Neuron (in vitro differentiated cells): ENCODE data around the gene ALDH3A2.

ENCODE experiments used
- H2AFZ ChIP-seq: one replicate; pipeline ENCODE4 v1.6.1; 2013; ENCODE audit warnings: low read depth, mild to moderate bottlenecking, inconsistent platforms, low read length, moderate library complexity
- H3K27me3 ChIP-seq: one replicate; pipeline ENCODE4 v1.6.1; 2013; ENCODE audit warnings: low read length; ENCODE audit not compliant: insufficient read depth
- H3K36me3 ChIP-seq: one replicate; pipeline ENCODE4 v1.6.1; 2013; ENCODE audit warnings: low read length; ENCODE audit not compliant: insufficient read depth
- H3K4me1 ChIP-seq: one replicate; pipeline ENCODE4 v1.6.1; 2013; ENCODE audit warnings: low read length; ENCODE audit not compliant: insufficient read depth
- H3K4me3 ChIP-seq: 2 replicates; pipeline ENCODE4 v1.5.1; 2013; ENCODE audit warnings: mild to moderate bottlenecking, low read length, moderate library complexity
- H3K9me3 ChIP-seq: one replicate; pipeline ENCODE4 v1.6.1; 2013; ENCODE audit warnings: low read length

Gene ALDH3A2

DNA sequence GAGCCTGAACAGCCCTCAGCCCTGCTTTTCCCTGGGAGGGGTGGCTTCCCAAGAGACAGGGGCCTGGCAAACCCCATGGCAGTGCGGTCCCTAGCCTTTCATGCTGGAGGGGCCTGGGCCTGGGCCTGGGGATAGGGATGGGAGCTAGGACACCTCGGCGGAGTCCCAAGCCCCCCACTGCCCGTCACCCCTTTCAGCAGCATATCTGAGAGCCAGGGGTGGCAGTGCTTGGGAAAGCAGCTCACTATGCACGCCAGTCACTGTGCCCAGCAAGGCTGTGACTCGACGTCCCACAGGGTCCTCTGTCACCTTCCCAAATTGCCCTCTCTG is 68.4 kb downstream of the ALDH3A2 start:
- no peaks in the 10 kb centered on the region for H3K36me3 ChIP-seq
- no peaks in the 10 kb centered on the region for H3K9me3 ChIP-seq
- peaks cover 8% of the 10 kb centered on the region for H3K4me1 ChIP-seq
- no peak overlapping the region for H3K4me3 ChIP-seq
- peaks cover 9% of the 10 kb centered on the region for H3K27me3 ChIP-seq
- no peak overlapping the region for H2AFZ ChIP-seq

DNA sequence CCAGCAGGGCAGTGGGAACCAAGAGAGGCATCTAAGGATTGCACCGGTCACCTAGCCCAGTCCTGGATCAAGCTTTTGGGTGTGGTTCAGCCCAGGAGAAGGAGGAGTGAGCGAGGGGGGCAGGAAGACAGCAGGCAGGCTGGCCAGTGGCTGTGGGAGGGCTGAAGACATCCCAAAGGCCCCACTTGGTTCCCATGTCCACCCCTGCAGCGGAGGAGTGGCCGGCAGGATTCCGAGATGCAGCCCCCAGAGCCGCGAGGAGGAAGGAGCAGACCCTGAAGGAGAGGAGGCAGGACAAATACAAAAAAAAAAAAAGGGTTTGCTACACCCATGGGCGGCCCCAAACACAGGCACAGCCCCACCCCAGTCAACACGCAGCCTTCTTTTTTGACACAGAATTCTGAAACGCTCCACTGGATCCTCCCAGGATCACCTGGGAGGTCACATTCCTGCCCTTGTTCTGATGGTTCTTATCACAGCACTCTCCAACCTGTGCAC is 68.9 kb downstream of the ALDH3A2 start:
- Histone ChIP-seq H3K9me3 (no peaks in the 10 kb centered on the region), H3K4me3 (no peak overlapping the region), H3K4me1 (peaks cover 8% of the 10 kb centered on the region), H3K36me3 (no peaks in the 10 kb centered on the region), H2AFZ (no peak overlapping the region), H3K27me3 (peaks cover 9% of the 10 kb centered on the region)

DNA sequence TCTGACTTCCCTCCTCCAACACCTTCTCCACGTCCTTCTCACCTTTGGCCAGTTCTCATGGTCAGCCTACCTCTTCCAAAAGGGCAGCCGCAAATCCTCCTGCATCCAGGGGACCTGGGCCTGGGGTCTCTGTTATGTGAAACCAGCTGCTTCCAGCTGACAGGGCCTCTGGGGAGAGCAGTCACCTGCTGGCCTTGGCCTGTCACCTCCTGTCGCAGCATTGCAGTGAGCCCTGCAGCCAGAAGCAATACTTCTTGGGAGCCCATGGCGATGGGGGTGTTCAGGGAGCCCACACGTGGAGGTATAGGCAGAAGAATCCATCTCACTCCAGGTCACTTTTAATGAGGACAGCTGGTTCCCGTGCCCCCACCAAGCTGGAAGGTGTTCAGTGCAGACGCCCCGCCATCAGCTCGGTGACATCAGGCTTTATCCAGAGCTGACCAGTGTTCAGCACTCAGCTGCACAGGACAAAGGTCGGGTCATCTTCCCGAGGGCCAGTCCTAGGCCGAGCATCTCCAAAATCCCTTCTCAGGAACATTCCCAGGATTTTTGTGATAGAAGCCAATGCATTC is 69.6 kb downstream of the ALDH3A2 start:
- H3K4me3 ChIP-seq, result no peak overlapping the region
- H3K27me3 ChIP-seq, result peaks cover 9% of the 10 kb centered on the region
- no peak overlapping the region for H2AFZ ChIP-seq
- H3K4me1 ChIP-seq, result peaks cover 8% of the 10 kb centered on the region
- no peaks in the 10 kb centered on the region for H3K36me3 ChIP-seq
- no peaks in the 10 kb centered on the region for H3K9me3 ChIP-seq

DNA sequence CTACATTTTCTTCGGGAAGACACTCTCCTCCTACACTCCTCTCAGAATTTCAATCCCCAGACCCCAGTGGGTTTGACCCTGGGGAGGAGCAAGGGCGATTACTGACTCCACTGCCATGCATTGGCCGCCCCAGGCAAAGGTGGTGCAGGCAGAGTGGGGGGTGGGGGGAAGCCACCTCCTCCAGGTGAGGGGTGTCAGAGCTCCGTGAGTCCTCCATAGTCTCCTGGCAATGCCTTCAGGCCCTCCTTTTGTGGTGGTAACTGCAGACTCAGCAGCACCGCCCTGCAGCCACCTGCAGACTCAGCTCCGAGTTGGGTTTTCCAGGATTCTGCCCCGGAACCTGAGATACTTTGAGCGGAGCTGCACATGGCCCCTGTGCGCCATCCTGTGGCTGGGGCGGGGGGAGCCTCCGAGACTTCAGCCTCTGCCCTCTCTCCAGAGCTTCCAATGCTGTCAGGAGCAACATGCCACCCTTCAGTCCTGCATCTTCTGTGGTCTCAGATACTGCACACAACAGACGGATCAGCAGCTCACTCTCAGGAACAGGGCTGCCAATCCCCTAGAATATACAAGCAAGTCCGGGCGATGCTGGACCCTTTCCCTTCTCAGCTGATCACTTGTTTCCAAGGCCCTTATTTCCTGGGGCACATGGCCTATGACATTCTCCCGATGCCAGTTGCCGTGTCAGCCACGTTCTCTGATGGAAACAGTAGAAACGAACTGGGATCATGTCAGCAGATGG is 70.2 kb downstream of the ALDH3A2 start:
- H3K4me1 ChIP-seq, result peaks cover 8% of the 10 kb centered on the region
- no peaks in the 10 kb centered on the region for H3K36me3 ChIP-seq
- no peak overlapping the region for H2AFZ ChIP-seq
- H3K27me3 ChIP-seq, result peaks cover 9% of the 10 kb centered on the region
- no peak overlapping the region for H3K4me3 ChIP-seq
- no peaks in the 10 kb centered on the region for H3K9me3 ChIP-seq

DNA sequence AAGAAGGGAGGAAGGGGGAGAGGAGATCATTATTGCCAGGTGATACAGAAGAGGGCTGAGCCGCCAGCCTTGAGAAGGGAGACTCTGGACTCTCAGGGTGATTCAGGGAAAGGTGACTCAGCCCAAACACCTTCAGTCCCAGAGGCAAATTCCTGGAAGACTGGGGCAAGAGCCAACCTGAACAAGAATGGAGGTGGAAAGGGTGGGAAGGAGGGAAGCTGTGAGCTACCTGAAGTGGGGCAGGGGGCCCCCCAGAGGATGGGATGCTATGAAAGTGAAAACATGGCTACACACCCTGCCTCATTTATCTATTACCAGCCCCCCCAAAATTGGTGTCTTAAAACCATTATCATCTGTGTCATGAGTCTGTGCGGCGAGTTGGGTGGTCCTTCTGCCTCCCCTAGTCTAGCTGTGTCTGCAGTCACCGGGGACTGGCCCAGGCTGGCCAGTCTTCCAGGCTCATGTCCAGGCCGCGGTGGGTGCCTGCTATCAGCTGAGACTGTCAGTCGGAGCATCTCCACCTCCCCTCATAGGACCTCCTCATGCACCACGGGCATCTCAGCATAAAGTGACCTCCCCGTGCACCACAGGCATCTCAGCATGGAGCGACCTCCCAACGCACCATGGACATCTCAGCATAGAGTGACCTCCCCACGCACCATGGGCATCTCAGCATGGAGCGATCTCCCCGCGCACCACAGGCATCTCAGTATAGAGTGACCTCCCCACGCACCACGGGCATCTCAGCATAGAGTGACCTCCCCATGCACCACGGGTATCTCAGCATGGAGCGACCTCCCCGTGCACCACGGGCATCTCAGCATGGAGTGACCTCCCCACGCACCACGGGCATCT is 71.0 kb downstream of the ALDH3A2 start:
- H2AFZ ChIP-seq, result no peak overlapping the region
- no peak overlapping the region for H3K4me3 ChIP-seq
- no peaks in the 10 kb centered on the region for H3K36me3 ChIP-seq
- peaks cover 9% of the 10 kb centered on the region for H3K27me3 ChIP-seq
- peaks cover 8% of the 10 kb centered on the region for H3K4me1 ChIP-seq
- H3K9me3 ChIP-seq, result no peaks in the 10 kb centered on the region

DNA sequence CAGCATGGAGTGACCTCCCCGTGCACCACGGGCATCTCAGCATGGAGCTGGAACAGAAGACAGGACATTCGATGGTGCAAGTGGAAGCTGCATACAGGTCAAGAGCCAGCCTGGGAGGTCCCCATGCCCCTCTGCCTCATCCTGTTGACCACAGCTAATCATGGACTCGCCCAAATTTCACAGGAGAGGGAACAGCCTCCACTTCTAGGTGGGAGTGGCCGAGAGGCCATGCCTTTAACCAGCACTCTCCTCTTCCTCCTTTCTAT is 71.6 kb downstream of the ALDH3A2 start:
- Histone ChIP-seq H3K4me1 (peaks cover 8% of the 10 kb centered on the region), H3K36me3 (no peaks in the 10 kb centered on the region), H2AFZ (no peak overlapping the region), H3K4me3 (no peak overlapping the region), H3K27me3 (peaks cover 9% of the 10 kb centered on the region), H3K9me3 (no peaks in the 10 kb centered on the region)

DNA sequence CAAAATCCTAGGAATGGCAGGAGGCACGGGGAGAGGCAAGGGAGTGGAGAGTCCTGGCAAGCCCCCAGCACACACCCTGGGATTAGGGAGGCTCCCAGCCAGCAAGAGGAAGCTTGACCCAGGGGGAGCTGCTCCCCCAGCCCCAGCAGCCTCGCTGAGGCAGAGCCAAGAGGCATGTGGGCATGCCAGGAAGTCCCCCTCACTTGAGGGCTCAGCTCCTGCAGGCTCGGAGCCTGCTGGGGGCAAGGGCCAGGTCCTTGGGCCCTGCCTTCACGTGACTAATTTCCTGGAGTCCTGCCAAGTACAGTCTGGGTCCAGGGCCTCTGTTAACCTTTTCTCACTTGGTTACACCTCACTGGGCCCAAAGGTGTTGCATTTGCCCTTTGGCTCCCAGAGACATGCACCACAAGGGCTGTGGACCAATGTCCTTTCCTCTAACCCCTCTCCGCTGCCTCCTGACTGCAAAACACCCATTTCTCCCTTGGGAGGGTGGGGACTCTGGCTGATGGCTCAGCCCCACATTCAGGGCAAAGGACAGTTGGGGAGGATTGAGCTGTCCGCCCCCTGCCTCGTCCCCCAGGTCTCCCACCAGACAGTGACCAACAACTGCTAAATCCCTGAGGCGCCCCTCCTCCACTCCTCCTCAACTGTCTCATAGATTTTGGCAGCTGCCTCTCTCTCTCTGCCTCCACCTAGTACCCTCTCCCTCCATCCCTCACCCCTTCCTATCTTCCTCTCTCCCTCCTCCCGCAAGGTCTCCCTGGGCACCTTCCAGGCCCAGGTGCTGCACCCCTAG is 72.3 kb downstream of the ALDH3A2 start:
- Histone ChIP-seq H3K36me3 (no peaks in the 10 kb centered on the region), H2AFZ (no peak overlapping the region), H3K27me3 (peaks cover 9% of the 10 kb centered on the region), H3K4me1 (peaks cover 8% of the 10 kb centered on the region), H3K4me3 (no peak overlapping the region), H3K9me3 (no peaks in the 10 kb centered on the region)

DNA sequence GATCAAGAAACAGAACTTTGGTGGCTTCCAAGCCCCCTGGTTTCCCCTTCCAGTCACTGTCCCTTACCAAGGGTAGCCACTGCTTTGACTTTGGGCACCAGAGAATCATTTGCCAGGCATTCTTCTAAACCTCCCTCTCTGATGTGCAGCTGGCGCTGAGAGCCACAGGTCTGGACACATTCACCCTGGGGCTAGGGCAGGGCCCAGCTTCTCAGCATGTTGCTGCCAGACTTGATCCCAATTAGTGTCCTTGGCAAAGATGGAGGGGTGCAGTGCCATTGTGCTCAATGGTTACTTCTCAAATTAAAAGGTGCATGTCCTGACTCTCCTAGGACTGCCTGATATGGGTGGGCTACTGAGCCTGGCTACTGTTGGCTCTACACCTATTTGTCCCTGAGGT is 75.4 kb downstream of the ALDH3A2 start:
- Histone ChIP-seq H3K27me3 (no peaks in the 10 kb centered on the region), H3K4me3 (no peak overlapping the region), H3K36me3 (no peaks in the 10 kb centered on the region), H3K9me3 (no peaks in the 10 kb centered on the region), H3K4me1 (no peaks in the 10 kb centered on the region), H2AFZ (no peak overlapping the region)

DNA sequence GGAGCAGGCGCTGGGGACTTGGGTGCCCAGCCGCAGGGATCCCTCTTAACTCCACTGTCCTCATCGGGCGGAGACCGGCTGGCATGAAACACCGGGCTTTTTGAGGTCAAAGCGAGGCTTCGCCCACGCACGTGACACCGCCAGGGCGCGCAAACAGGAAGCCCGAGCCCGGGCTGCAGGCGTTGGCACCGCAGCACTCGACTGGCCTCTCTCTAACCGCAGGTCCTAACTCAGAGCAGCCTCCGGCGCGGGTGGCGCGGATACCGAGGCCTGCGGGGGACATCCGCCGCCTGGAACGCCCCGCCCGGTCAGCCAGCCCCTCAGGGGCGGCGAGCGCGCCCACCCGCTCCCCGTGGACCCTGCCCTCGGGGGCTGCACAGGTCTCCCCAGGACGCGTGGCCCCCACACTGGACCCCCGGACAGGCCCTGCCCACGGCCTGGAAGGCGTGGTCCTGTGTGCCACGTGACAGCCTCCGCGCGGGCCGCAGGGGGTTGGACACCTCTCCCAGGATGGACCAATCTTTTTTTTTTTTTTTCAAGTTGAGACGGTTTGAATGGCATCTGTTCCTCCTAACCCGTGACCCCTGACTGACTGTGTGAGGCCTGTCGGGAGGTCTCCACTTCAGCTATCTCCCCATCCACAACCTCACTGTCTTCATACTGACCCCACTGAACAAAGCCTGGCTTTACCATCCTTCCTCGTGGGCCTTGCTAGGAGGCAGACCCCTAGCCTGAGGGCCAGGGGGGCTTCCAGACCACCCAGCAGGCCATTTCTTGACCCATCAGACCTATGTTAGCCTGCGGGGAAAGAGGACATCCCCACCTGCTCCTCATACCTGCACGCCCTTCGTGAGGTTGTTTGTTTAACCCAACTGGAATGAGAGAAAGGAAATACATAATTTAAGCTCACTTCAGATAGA is 76.2 kb downstream of the ALDH3A2 start:
- H3K9me3 ChIP-seq, result no peaks in the 10 kb centered on the region
- H2AFZ ChIP-seq, result no peak overlapping the region
- H3K27me3 ChIP-seq, result no peaks in the 10 kb centered on the region
- no peaks in the 10 kb centered on the region for H3K4me1 ChIP-seq
- no peak overlapping the region for H3K4me3 ChIP-seq
- no peaks in the 10 kb centered on the region for H3K36me3 ChIP-seq

DNA sequence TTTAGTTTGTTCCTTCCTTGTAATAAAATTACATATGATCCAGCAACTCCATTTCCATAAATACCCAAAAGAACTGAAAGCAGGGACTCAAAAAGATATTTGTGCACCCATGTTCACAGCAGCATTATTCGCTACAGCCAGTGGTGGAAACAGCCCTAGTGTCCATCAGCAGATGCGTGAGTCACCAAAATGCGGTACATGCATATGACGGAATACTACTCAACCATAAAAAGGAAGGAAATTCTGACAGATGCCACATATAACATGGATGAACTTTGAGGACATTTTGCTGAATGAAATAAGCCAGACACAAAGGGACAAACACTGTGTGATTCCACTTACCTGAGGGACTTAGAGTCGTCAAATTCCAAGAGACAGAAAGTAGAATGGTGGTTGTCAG is 76.9 kb downstream of the ALDH3A2 start:
- no peak overlapping the region for H3K4me3 ChIP-seq
- H2AFZ ChIP-seq, result no peak overlapping the region
- no peaks in the 10 kb centered on the region for H3K4me1 ChIP-seq
- H3K27me3 ChIP-seq, result no peaks in the 10 kb centered on the region
- H3K36me3 ChIP-seq, result no peaks in the 10 kb centered on the region
- H3K9me3 ChIP-seq, result no peaks in the 10 kb centered on the region

DNA sequence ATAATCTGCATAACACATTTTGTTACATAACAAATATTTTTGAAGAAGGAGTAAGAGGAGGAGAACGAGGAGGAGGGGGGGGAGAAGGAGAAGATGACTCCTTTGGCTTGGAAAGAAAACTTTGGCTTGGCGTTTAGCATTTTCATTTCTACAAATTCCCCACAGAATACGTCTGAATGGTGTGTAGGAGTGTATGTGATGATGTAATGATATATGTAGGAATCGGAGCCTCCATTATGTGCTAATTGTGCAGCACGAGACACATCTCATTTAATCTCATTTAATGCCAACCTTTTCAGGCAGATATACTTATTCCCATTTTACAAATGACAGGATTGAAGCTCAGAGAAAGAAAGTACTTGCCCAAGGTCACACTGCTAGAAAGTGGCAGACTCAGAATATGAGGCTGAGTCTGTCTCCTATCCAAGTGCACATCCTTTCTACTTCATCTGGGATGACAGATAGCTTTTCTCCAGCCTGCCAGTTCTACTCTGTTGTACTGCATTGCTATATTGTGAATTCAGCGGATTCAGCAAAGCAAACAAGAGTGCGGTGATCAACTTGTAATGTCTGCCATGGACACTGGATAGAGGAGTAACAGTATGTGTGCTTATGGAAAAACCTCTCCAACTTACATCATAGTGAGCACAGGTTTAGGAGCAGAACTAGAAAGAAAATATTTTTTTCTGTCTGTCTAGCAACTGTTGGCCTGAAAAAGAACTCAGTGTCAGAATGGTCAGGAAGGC is 78.3 kb downstream of the ALDH3A2 start:
- Histone ChIP-seq H2AFZ (no peak overlapping the region), H3K36me3 (no peaks in the 10 kb centered on the region), H3K9me3 (no peaks in the 10 kb centered on the region), H3K27me3 (no peaks in the 10 kb centered on the region), H3K4me1 (no peaks in the 10 kb centered on the region), H3K4me3 (no peak overlapping the region)
